ENCODE results near the gene KLHL12.

- no peak for TF ChIP-seq CTCF (conservative IDR thresholded peaks at IDR 0.05; ENCODE audit: low read length)
- no peak for TF ChIP-seq EZH2phosphoT487 (IDR thresholded peaks at IDR 0.05; ENCODE audit: borderline replicate concordance, low read depth, low read length)
Measured at GRCh38 chr1:202843081-202843480, 84.0 kb downstream of the KLHL12 start.
